ENCODE data around the gene WDR17.
"Not testable (repeated sequence)": the region's sequence is repeated elsewhere in the genome, so short reads cannot be mapped to it uniquely, and the experiment has no call there.

WDR17 gene

GRCh38 chr4:176195184-176195978, 129.7 kb downstream of the WDR17 start, which contains the start of gene SPATA4:
Gene SPATA4, minus strand, starts transcription at chr4:176195585. Its CDS starts 23 bp downstream, at chr4:176195562.
- peak; percentile 94 for DNase-seq

- DNase-seq = no peak
Measured at GRCh38 chr4:176198316-176198903, 132.8 kb downstream of the WDR17 start.

GRCh38 chr4:176205299-176205698, 139.7 kb downstream of the WDR17 start:
- no peak for DNase-seq

- DNase-seq = no peak
Measured at GRCh38 chr4:176207839-176208238, 142.2 kb downstream of the WDR17 start.

DNA sequence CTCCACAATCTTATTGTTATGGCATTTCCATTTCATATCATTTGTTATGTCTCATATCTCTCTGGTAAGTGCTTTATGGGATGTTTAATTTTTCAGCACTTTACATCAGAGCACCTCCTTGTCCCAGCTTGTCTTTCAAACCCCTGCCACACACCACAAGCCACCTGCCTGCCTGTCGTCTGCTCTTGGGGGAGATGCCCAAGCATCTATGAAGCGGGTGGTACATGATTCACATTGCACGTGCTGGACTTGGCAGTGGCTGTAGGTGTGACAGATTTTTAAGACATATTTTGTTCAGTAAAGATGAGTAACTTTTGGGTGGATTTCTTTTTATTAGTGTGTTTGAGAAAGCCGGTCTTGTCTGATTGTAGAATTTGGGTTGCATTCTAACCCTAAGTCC, 143.9 kb downstream of the WDR17 start:
- no peak for DNase-seq

- DNase-seq = no peak
Measured at GRCh38 chr4:176210101-176210500, 144.5 kb downstream of the WDR17 start.

DNA sequence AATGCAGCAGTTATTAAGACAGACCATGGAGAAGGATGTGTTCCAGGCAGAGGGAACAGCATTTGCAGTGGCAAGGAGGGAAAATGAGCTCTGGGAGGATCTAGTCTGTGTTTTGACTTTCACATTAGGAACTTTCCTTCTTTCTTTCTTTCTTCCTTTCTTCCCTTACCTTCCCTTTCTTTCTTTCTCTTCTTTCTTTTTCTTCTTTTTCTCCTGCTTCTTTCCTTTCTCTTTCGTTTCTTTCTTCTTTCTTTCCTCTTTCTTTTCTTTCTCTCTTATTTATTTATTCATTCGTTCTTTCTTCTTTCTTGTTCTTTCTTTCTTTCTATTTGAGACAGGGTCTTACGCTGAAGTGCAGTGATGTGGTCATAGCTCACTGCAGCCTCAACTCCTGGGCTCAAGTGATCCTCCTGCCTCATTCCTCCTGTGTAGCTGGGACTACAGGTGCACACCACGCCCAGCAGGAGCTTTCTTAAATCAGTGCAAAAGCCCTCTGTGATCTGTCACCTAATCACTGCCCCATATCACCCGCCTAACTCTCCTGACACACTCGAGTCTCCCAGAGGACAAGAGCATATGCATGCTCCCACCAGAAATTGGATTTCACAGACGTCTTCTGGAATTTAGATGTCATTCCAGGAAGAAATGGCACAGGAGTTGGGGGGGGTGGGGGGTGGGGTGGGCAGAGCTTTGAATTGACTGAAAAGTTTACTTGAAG, 145.1 kb downstream of the WDR17 start:
- no peak for DNase-seq

DNA sequence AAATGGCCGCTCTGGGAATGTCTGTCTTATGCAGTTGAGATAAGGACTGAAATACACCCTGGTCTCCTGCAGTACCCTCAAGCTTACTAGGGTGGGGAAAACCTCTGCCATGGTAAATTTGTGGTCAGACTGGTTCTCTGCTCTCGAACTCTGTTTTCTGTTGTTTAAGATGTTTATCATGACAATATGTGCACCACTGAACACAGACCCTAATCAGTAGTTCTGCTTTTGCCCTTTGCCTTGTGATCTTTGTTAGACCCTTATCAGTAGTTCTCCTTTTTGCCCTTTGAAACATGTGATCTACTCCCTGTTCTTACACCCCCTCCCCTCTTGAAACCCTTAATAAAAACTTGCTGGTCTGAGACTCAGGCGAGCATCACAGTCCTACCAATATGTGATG, 146.7 kb downstream of the WDR17 start:
- not testable (repeated sequence) for DNase-seq

GRCh38 chr4:176217510-176217909, 151.9 kb downstream of the WDR17 start:
- DNase-seq = no peak

DNA sequence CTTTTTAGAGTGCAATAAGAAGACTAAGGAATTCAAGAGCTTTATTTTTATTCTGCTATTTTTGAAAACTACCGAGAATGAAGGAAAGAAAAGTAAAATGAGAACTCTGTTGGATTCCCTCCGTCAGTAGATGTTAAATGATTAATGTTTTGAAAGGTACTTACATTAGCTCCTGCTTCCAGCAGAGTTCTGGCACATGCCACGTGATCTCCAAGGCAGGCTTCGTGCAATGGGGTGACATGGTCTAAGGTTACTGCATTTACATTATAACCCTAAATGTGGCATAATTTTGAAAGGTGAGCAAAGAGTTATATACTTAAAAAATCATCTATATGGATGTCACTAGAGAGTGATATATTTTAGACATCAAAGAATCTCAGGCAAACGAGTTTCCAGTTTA, 156.5 kb downstream of the WDR17 start:
- DNase-seq = no peak

GRCh38 chr4:176223561-176223960, 157.9 kb downstream of the WDR17 start:
- DNase-seq = no peak

DNA sequence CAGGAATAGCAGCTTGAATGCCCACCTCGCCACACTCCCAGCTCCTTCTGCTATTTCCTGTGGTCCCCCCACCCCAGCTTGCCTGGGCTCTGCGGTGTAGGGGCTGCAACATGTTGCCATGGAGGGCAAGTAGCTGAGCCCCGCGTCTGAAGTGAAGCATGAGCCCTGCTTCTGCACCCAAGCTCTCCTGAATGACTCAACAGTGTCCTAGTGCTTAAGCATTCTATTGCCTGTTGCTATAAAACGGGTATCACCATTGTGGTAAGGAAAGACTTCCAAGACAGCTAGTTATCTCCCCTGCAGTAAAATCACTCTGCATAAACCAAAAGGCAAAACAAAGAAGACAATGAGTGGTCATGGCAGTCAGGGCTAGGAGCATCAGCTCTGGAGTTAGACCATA, 161.1 kb downstream of the WDR17 start:
- no peak for DNase-seq

DNA sequence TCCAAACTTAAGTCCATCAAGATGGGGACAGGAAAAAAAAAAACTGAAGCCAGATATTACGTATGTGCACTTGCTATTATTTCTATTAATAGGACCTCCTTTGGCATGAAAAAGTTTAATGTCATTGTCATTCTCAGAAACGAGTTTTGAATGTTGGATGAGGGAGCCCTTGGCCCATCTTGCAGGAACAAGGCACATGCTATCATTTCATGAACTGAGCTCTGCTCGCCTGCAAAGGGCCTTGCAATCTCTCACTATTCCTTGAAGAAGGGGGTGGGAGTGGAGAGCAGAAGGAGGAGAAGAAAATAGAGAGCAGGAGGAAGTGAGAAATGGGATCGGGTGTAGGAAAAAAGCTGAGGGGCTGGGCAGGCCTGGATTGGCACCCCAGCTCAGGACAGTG, 164.0 kb downstream of the WDR17 start:
- no peak for DNase-seq
